Loucy (cell line): Measurements from ENCODE around the gene CRYBB1.
A peak's percentile ranks its signal among the peaks of the same experiment; 100 is the strongest.

Experiments
- EZH2phosphoT487 ChIP-seq: fragments of 200-600 bp; IDR thresholded peaks from 2 replicates; pipeline ENCODE4 v1.6.1; 2018; ENCODE audit warnings: antibody characterized with exemption, mild to moderate bottlenecking, moderate library complexity, borderline replicate concordance
- TF ChIP-seq, protein P1 (sequence below): fragments of 200-600 bp; sonication (generic); conservative IDR thresholded peaks from 2 replicates; pipeline ENCODE4 v1.5.1; 2014; ENCODE audit warnings: mild to moderate bottlenecking, antibody characterized with exemption, low read length

GRCh38 chr22:26642465-26643417, 24.9 kb upstream of the CRYBB1 start:
- TF ChIP-seq, protein P1, sequence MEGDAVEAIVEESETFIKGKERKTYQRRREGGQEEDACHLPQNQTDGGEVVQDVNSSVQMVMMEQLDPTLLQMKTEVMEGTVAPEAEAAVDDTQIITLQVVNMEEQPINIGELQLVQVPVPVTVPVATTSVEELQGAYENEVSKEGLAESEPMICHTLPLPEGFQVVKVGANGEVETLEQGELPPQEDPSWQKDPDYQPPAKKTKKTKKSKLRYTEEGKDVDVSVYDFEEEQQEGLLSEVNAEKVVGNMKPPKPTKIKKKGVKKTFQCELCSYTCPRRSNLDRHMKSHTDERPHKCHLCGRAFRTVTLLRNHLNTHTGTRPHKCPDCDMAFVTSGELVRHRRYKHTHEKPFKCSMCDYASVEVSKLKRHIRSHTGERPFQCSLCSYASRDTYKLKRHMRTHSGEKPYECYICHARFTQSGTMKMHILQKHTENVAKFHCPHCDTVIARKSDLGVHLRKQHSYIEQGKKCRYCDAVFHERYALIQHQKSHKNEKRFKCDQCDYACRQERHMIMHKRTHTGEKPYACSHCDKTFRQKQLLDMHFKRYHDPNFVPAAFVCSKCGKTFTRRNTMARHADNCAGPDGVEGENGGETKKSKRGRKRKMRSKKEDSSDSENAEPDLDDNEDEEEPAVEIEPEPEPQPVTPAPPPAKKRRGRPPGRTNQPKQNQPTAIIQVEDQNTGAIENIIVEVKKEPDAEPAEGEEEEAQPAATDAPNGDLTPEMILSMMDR, result peak; percentile 63
- TF ChIP-seq EZH2phosphoT487, result no peak
